Neural progenitor cell (in vitro differentiated cells): Measurements from ENCODE around the gene P4HA1.

Experiments
- EZH2 ChIP-seq: fragments of 200-600 bp; sonication (generic); IDR thresholded peaks from 2 replicates; pipeline ENCODE4 v1.6.1; 2017; ENCODE audit warnings: antibody characterized with exemption, mild to moderate bottlenecking, moderate library complexity
- TF ChIP-seq, protein P1 (sequence below): fragments of 200-600 bp; sonication (generic); IDR thresholded peaks from 2 replicates; pipeline ENCODE4 v1.5.1; 2017; ENCODE audit warnings: antibody characterized with exemption, mild to moderate bottlenecking

GRCh38 chr10:73106301-73106700, 9.6 kb upstream of the P4HA1 start:
- TF ChIP-seq, protein P1, sequence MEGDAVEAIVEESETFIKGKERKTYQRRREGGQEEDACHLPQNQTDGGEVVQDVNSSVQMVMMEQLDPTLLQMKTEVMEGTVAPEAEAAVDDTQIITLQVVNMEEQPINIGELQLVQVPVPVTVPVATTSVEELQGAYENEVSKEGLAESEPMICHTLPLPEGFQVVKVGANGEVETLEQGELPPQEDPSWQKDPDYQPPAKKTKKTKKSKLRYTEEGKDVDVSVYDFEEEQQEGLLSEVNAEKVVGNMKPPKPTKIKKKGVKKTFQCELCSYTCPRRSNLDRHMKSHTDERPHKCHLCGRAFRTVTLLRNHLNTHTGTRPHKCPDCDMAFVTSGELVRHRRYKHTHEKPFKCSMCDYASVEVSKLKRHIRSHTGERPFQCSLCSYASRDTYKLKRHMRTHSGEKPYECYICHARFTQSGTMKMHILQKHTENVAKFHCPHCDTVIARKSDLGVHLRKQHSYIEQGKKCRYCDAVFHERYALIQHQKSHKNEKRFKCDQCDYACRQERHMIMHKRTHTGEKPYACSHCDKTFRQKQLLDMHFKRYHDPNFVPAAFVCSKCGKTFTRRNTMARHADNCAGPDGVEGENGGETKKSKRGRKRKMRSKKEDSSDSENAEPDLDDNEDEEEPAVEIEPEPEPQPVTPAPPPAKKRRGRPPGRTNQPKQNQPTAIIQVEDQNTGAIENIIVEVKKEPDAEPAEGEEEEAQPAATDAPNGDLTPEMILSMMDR, result no peak
- TF ChIP-seq EZH2, result no peak
